HCT116 (cell line): ENCODE measurements around the gene PPP1R1B.

Experiments
- CEBPB ChIP-seq: IDR thresholded peaks from 2 replicates; pipeline ENCODE4 v1.6.1; 2012; ENCODE audit warnings: low read depth
- POLR2AphosphoS5 ChIP-seq: IDR thresholded peaks from 2 replicates; pipeline ENCODE4 v1.6.1; 2011; ENCODE audit warnings: mild to moderate bottlenecking, low read depth, low read length, moderate library complexity
- SIN3A ChIP-seq: IDR thresholded peaks from 2 replicates; pipeline ENCODE4 v1.6.1; 2012; ENCODE audit warnings: low read depth
- TF ChIP-seq, protein P1 (sequence below), 3 experiments: fragments of 200-600 bp in 1 of 3; sonication (generic) in 1 of 3; IDR thresholded peaks in 2 of 3; conservative IDR thresholded peaks in 1 of 3; 2 replicates each; pipeline ENCODE4 v1.5.1; 2012 to 2017; ENCODE audit warnings: low read depth in 2 of 3, low read length in 2 of 3, antibody characterized with exemption in 1 of 3, borderline replicate concordance in 1 of 3, control low read depth in 1 of 3, mild to moderate bottlenecking in 1 of 3, mixed read lengths in 1 of 3, mixed run types in 1 of 3, moderate library complexity in 1 of 3; ENCODE audit not compliant: insufficient read depth in 1 of 3

DNA sequence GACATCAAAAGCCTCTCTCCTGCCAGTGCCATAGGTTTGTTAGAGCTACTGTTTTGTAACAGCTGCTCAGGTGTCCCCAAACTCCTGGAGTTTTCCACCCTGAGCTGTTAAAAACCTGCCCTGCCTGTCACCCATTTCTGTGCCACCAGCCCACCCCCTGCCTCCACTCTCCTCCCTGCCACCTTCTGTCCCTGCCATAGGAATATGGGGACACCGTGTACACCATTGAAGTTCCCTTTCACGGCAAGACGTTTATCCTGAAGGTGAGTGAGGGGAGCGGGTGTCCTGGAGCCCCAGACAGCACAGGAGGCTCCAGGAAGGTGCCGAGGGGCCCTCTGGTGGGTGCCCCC, 33.2 kb downstream of the PPP1R1B start:
- TF ChIP-seq, protein P1, sequence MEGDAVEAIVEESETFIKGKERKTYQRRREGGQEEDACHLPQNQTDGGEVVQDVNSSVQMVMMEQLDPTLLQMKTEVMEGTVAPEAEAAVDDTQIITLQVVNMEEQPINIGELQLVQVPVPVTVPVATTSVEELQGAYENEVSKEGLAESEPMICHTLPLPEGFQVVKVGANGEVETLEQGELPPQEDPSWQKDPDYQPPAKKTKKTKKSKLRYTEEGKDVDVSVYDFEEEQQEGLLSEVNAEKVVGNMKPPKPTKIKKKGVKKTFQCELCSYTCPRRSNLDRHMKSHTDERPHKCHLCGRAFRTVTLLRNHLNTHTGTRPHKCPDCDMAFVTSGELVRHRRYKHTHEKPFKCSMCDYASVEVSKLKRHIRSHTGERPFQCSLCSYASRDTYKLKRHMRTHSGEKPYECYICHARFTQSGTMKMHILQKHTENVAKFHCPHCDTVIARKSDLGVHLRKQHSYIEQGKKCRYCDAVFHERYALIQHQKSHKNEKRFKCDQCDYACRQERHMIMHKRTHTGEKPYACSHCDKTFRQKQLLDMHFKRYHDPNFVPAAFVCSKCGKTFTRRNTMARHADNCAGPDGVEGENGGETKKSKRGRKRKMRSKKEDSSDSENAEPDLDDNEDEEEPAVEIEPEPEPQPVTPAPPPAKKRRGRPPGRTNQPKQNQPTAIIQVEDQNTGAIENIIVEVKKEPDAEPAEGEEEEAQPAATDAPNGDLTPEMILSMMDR (IDR thresholded peaks at IDR 0.05 in 2 of 3, conservative IDR thresholded peaks at IDR 0.05 in 1 of 3; ENCODE audit: borderline replicate concordance in 1 of 3, insufficient read depth in 1 of 3, low read depth in 2 of 3, low read length in 2 of 3), result no peak
- TF ChIP-seq POLR2AphosphoS5, result no peak
- no peak for TF ChIP-seq CEBPB
- TF ChIP-seq SIN3A, result no peak
